Putamen (tissue), 1 donor: Measurements from ENCODE around the gene KRT72.

Experiments used
- DNase-seq: peaks from one replicate; pipeline ENCODE4 v3.0.0-alpha.2; 2016; ENCODE audit warnings: low spot score

KRT72 gene

DNA sequence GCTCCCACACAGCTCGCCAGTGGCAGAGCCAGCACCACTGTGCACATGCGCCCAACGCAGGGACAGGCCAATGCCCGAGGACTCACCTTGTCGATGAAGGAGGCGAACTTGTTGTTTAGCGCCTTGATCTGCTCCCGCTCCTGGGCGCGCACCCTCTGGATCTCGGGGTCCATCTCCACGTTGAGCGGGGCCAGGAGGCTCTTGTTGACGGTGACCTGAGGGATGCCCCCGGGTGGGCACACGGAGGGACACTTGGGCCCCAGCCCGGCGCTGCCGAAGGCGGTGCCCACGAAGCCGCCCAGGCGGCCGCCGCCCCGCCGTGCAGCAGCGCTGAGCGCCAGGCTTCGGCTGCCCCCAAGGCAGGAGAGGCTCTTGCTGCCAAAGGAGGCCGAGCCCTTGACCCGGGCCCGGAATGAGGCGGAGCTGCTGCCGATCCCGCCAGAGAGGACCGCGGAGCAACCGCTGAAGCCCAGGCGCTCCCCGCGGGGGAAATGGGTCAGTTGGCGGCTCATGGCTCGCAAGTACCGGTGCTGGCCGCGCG, at the start of gene KRT72:
Gene KRT72 (minus strand): TSS at position 523 of the 541 bp plus-strand sequence. CDS start 11 bp downstream, at position 512.
- no peak for DNase-seq

DNA sequence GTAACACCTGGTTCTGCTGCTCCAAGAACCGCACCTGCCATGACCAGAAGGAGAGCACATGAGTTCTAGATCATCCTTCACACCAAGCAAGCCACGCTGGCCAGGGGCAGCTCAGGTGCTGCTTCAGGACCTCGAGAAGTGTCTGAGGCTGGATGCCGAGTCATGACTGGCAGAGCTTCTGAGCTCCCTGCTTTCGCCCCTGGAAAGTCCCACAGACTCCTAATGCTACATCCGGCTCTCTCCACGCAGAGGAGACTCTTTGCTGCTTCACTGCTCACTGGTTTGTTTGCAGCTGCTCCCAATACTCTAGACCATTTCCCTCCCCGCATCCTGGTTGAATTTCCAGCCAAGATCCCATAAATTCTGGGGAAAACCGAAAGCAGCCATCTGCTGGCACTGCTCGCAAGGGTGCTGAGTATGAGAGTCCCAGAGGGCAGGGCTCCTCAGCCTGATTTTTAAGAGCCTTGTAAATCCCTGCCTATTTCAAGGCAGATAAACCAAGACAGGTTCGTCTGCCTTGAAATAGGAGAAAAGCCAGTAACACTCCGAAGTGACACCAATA, 49.3 kb upstream of the KRT72 start:
- no peak for DNase-seq

DNA sequence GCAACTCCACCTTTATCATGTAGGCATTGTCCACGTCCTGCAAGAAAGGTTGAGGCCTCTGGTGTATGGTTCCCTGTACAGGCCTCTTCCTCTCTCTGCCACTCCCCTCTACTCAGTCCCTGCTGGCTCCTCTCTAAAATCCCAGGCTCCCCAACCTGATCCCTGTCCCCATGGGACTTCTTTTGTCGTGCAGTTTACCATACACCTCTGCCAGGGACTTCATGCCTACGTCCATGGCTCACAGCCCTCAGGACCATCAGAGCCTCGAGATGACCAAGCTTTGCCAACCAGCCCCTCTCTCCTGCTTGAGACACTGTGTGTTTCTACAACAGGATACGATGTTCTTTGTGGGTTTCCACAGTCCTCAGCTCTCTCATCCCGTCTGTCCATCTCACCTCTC, 47.8 kb upstream of the KRT72 start:
- no peak for DNase-seq

DNA sequence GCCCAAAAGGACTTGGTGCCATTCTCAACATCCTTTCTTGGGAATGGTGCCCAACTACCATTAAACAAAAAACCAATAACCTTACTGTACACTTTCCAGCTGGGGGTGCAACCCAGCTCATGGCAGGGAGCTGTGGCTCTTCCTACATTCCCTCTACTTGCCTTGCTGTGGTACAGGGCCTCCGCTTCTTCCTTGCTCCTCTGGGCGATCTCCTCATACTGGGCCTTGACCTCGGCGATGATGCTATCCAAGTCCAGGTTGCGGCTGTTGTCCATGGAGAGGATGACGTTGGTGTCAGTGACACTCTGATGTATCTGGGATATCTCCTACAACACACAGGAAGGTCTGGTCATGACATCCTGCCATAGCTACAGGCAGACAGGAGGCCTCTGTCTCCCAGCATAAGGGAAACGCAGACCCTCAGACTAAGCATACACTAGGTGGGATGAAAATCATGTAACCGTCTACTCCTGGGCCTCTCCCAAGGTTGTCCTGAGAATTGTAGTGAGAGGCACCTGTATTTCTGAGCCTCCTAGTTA, 46.8 kb upstream of the KRT72 start:
- DNase-seq: no peak

DNA sequence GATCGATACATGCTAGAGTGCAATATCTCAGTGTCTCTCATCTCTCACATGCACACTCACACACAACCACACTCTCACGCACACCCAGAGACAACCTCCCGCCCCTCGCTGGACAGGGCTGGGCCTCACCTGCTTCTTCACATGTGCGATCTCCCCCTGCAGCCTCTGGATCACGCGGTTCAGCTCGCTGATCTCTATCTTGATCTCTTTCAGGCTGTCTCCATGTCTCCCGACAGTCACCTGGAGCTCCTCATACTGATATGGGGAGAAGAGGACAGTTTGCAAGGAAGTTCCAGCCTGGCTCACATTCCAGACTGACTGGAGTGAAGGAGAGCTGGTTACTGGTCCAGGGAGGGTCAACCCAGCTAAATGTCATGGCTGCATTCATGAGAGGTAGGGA, 46.3 kb upstream of the KRT72 start:
- no peak for DNase-seq

DNA sequence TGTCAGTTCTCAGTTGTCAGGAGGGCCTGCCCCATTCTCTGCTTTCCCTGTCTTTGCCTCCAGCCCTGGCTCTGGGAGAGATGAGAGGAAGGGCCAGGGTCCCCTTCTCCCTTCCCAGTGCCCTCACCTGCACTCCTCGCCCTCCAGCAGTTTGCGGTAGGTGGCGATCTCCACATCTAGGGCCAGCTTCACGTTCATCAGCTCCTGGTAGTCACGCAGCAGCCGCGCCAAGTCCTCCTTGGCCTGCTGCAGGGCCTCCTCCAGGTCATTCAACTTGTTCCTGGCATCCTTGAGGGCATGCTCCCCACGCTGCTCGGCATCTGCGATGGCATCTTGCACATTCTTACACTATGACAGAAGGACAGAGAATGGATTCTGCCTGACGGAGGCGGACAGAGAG, 45.4 kb upstream of the KRT72 start:
- no peak for DNase-seq

DNA sequence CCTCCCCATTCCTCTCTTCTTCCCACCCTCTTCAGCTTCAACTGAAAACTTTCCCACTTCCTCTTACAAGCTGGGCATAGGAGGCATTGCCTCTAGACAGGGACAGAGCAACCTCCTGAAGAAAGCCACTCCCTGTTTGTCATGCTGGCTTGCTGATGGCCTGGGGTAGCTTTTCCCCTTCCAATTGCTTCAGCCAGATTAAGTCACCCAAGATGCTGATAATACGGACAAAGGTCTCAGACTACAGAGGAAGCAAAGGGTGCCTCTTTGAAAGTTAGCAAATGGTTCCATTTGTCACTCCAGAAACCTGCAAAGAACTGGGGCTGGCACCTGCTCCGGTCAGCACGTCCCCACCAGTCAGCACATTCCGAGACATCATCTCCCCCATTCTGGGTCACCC, 44.7 kb upstream of the KRT72 start:
- no peak for DNase-seq

DNA sequence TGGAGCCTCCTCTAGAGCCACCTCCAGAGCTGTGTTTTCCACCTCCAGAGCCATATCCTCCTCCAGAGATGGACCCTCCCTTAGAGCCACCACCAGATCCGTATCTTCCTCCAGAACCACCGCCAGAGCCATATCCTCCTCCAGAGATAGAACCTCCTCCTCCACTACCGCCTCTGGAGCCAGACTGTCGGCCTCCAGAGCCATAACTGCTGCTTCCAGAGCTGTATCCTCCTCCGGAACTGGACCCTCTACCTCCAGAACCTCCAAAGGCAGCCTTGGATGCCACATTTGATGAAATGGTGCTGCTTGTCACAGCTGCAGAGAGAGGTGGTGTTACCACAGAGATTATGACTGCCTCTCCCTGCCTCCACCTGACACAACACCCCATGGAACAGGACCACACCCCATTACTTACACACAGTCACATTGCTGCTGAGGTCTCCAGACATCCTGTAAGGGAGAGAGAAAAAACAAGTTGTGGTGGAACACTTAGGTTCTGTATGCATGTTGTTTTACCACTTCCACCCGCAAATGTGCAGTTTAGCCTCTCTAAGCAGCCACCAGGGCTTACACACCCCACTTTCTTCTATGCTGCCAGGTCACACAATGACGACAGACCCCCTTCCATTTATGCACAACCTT, 44.0 kb upstream of the KRT72 start:
- no peak for DNase-seq

DNA sequence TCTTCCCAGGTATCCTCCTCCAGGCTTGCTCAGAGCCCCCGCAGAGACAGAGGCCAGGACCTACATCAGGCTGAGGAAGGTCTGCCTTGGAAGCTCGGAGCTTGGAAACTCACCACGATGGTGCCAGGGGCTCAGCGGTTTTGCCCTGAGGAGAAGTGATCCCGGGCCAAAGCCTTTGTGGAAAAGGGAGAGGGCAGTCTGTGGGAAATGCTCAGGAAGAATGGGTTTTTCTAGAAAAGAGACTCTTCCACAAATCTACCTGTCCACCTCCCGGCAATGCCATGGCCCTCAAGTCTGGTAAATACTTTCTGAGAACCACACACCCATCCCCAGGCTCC, 42.8 kb upstream of the KRT72 start:
- DNase-seq: no peak

DNA sequence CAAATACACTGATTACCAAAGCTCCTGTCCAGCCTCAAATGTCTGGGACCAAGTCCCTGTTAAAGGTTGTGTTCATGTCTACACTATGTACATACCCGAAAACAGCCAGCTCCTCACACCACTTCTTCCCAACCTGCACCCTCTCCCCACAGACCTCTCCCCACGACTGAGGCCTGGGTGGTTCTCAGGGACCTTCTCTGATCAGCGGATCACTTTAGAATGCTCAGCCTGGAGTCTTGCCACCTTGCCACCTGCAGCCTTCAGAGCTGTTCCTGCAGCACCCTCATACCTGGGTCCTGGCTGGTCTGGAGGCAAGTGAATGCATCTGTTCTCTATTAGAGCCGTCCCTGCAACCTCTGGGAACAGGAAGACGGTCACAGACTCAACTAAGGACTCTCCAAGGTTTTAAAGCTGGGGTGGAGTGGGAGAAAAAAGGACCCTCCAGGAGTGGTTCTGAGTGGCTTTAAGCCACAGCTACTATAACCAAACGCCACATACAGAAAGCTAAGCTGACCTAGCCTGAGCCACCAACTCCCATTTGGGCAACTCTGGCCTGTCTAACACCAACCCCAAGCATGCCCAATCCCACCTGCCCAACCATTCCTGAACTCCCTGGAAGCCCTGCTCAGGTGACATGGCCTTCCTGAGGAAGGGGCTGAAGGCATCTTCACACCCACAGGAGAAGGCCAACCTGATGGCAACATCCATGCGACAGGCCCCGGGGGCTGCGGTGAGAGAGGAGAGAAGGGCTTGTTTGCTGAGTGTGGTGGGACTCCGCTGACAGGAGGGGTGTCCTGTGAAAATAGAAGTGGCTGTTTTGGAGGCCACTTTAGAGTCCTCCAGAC, 42.2 kb upstream of the KRT72 start:
- no peak for DNase-seq

DNA sequence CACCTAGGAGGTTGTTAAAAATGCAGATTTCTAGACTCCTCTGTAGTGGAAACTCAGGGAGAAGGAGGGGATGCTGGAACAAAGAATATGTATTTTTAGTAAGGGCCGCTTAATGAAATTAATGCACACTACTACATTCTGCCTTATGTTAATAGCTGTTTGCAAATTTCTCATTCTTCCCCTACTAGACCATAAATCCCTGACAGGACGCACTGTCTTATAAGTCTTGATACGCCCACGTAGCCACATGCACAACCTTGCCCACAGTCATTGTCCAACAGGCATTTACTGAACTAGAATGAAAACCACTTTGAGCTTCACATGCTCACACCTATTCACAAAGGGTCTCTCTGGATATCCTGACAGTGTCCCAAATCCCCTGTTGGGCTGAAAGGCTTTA, 40.2 kb upstream of the KRT72 start:
- no peak for DNase-seq

DNA sequence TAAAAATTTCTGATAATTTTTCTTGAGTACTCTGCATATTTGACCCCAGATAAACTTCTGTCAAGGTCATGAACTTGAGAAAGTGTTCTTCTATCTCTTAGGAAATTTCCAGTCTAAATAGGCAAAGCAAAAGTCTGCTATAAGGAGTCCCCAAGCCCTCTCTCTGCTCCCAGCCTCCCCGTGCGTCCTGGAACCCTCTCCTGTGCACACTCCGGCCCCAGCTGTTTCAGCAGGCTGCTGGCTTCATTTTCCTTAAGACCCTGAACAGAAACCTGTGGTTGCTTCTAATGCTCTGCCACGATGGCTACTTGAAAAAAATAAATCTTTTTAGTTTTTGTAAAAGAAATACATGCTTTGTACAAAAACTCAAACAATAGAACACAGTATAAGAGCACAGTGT, 36.0 kb upstream of the KRT72 start:
- no peak for DNase-seq

DNA sequence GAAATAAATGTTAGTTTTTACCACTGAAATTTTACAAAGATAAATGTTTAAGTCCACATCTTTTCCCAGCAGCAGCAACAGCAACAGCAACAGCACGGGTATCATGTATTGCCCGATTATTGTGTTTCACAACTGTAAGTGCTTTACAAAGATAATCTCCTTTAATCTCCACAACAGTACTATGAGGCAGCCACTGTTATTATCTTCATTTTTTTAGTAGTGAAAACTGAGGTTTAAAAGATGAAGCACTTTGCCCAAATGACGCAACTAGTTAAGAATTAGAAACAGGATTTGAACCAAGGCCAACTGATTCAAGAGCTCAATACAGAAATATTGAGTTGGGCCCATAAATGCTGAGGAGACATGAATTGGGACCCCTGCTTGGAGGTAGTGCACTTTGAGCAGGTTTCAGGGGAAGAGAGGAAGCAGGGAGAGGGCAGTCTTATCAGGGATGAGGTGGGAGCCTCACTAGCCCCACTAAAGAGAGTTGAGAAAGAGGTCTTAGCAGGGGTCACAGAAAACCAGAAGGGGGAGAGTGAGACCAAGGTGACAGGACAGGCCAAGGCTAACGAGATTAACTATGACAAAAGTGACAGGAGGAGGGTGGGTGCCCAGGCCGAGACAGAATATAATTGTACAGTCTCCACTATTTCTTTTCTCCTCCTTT, 35.5 kb upstream of the KRT72 start:
- DNase-seq: no peak

DNA sequence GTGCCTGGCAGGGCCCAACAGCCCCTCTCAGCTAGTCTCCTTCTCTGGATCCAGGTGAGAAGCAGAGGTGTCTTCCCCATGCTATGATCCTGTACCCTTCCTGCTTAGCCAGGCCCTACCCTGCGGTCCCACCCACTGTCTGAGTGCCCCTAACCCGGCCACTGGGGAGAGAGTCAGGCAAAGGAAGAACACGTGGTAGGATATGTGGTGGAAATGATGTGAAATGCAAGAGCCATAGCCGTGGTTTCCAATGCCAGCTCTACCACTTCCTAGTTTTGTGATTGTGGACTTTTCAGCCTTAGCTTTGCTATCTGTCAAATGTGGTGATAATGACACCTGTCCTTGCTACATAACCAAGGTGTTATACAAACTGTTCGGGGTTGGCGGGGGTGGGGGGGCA, 34.9 kb upstream of the KRT72 start:
- no peak for DNase-seq

DNA sequence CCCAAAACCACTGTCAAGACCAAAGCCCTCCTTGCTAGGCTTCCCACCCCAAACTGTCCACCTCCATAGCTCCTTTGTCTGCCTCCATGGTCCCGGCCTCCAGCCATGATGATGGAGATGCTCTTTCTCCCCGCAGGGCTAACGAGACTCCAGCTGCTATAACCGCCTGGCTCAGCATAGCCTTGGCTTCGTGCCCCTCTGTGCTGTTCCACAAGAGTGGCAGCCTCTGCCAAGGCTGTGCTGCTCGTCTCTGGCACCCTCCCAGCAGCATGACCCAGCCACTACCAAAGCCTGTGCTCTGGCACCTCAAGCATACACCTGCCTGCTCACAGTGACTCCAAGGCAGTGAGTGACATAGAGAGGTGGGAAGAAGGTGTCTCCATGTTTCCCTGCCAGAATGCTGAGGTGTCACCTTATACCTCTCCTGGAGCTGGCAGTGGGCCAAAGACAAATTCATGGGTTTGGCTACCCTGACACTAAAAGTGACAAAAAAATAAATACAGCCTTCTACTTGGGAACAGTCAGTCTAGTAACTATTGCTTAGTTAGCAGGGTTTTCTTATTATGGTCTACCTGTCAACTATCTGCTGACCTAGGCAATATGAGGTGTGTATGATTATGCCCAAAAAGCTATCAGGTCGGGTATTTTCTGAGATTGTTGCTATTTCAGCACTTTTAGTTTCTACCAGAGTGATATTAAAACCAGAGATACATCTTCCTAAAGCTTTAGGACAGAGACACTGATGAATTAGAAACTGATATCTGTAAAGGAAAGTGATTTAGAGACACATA, 33.2 kb upstream of the KRT72 start:
- peak; percentile 68 for DNase-seq

DNA sequence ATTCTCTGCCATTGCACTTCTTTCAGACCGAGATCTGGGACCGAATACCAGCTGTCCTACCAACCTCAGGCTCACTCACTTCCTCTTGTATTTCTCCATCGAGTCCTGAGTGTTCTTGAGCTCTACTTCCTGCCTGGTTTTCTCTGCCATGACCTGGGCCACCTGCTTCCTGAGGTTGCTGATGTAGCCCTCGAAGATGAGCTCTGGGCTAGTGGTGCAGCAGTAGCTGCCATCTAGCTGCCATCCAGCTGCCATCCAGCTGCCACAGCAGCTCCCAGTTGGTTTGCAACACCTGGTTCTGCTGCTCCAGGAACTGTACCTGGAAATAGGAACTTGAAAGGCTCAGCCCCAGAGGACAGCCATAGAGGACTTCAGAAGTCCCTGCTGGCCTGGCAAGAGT, 32.1 kb upstream of the KRT72 start:
- DNase-seq: no peak

DNA sequence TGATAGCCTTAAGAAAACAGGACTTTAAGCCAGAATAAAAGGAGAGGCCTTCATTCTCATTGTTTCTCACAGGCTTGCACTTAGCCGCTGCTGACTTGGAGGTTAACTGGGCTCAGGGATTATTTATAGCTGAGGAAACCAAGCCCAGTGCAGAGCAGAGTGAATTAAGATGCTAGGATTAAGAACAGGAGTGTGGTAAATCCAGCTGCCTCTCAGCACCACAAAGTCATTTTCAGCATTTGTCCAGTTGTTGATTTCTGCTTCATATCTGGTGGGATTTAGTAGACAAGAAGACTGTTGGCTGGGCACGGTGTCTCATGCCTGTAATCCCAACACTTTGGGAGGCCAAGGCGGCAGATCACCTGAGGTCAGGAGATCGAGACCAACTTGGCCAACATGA, 31.4 kb upstream of the KRT72 start:
- DNase-seq: no peak

DNA sequence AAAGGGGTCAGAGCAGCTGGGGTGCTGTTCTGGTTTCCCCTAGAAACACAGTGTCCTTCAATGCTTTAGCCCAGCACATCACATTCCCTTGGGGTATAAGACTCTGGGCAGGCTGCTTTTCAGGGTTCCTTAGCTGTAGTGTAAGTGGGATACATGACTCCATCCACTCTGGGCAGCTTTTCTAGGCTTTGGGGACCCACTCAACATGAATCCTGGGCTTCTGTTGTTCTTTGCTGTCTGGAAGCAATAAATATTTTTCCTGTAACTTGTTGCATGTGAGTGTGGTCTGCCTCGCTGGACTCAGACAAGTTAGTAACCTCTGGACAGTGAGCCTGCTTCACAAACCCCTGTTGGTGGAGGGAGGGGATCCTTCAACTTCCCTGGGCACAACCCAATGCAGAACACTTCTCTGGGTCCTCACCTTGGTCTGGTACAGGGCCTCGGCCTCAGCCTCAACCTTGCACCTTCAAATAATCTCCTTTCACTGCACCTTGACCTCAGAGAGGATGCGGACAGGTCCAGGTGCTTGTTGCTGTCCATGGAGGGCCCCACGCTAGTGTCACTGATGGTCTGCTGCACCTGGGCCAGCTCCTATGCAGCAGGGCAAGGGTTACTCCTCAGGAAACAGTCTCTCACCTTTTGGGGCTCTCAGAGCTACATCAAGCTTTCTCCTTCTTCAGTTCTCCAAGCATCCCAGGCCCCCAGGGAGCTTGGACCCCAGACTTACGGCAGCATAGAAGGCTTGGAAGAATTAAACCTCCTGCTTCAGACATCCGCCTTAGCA, 30.6 kb upstream of the KRT72 start:
- DNase-seq: no peak

DNA sequence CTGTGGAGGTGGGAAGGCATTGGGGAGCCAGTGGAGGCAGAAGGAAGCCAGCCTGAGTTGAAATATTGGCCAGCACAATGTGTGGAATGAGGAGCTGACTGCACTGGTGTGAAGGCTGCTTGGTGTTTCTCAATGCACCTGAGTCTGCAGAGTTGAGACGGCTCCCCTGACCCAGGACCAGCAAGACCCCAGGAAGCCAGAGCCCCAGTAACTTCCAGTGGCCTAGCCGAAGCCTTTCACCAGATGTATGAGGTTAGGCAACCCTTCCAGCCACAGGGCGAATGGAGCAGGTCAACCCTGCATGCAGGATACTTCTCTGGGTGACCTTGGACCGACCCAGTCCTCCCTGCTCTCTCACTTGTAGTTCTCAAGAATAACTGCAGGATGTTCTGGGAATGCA, 30.0 kb upstream of the KRT72 start:
- no peak for DNase-seq

DNA sequence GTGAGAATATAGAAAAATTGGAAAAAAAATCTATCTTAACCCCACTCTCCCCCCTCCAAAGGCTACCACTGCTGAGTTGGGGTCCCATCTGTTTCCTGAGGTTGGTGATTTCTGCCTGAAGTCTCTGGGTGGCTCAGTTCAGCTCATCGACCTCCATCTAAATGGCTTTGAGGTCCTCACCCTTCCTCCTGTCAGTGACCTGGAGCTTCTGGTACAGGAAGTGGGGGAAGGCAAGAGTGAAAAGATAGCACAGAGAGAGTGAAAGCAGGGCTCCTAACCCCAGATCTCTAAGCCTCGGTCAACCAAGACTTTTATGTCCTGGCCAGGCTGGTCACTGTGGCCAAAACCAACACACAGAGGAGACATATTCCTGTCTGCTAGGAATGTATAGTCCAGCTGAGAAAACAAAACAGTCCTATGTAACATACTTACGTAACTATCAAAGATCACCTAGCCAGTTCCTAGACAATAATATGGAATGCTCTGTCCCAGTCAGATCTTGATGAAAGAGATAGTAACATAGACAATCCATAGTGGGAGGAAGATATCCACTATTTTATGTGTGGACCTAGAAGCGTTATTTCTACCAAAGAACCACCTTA, 29.4 kb upstream of the KRT72 start:
- no peak for DNase-seq
